Measurements from ENCODE around the gene SLC35F3.

GRCh38 chr1:234272656-234273312 lies 368.3 kb downstream of the SLC35F3 start:
- TF ChIP-seq CTCF (IDR thresholded peaks at IDR 0.05 in 4 of 5, conservative IDR thresholded peaks at IDR 0.05 in 1 of 5) (no peak), POLR2A (IDR thresholded peaks at IDR 0.05) (no peak)
